ENCODE results near the gene NPAS3. TPM values are rescaled to one million over a fixed set of nuclear protein-coding genes. Genes with fewer than 3 reads are reported as not detected.

NPAS3 gene
- total RNA-seq, 1 experiment from 2014 or later = 0.35 TPM

DNA sequence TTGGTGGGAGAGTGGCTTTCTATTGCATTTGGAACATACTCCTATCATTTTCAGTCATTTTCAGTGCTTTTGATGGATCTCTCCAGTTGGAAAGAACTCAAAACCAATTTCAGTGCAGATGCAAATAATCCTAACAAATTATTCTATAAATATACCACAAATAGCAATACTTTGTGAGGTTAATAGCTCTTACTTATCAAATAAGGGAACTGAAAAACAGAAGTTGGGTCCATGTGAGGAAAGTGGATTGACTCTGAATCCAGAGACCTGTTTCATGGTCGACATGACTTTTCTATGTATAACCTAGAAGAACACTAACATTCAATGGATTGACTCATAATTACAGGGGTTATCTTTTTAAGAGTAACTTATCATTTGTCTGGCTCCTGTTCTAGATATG is 763.6 kb downstream of the NPAS3 start:
- Mint-ChIP-seq H3K27me3 (ENCODE audit: insufficient read depth, unreplicated experiment) (no peaks in the 10 kb centered on the region), H3K4me3 (ENCODE audit: unreplicated experiment) (no peak overlapping the region), H3K27ac (ENCODE audit: low read depth, unreplicated experiment) (no peak overlapping the region), H3K9me3 (ENCODE audit: unreplicated experiment) (no peaks in the 10 kb centered on the region), H3K36me3 (ENCODE audit: insufficient read depth, unreplicated experiment) (no peaks in the 10 kb centered on the region), H3K4me1 (ENCODE audit: insufficient read depth, unreplicated experiment) (no peaks in the 10 kb centered on the region)
- ChIA-PET CTCF (no interaction called here), POLR2A (no interaction called here)
- intact Hi-C loops (cut with micrococcal nuclease) = no loop called here
- no peak for DNase-seq (ENCODE audit: unreplicated experiment)
- BruUV-seq (replicated peaks) = no TSS peak
- TF ChIP-seq CTCF (IDR thresholded peaks at IDR 0.05; ENCODE audit: unreplicated experiment) = no peak

DNA sequence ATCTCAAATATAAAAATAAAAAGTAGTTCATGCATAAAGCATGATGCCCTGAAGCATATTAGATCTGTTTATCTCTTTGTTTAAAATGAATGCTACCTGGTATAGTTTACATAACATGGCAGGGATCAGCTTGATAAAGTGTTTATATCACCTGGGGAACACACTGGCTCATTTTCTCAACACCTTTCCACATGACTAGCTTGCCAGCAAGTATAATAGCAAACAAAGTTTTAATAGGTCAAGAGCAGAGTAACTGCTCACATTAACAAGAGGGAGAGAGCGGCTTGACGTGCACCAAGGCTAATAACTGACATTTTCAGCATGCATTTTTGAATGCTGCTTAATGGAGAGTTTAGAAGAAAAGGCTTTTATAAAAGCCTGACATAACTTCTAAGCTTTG is 765.8 kb downstream of the NPAS3 start:
- H3K4me3 Mint-ChIP-seq (ENCODE audit: unreplicated experiment) = no peak overlapping the region
- ChIA-PET CTCF (interaction anchor here (0.8 kb wide), 1 partner anchor 9 kb away, joined by 3 read pairs; no protein-coding TSS in a partner anchor), POLR2A (interaction anchor here (1.1 kb wide), 1 partner anchor 9 kb away, joined by 3 read pairs; no protein-coding TSS in a partner anchor)
- no peaks in the 10 kb centered on the region for H3K36me3 Mint-ChIP-seq (ENCODE audit: insufficient read depth, unreplicated experiment)
- DNase-seq (ENCODE audit: unreplicated experiment) = no peak
- no peaks in the 10 kb centered on the region for H3K4me1 Mint-ChIP-seq (ENCODE audit: insufficient read depth, unreplicated experiment)
- H3K9me3 Mint-ChIP-seq (ENCODE audit: unreplicated experiment) = no peaks in the 10 kb centered on the region
- intact Hi-C loops (cut with micrococcal nuclease) = no loop called here
- TF ChIP-seq CTCF (IDR thresholded peaks at IDR 0.05; ENCODE audit: unreplicated experiment) = no peak
- no TSS peak for BruUV-seq (replicated peaks)
- no peaks in the 10 kb centered on the region for H3K27me3 Mint-ChIP-seq (ENCODE audit: insufficient read depth, unreplicated experiment)
- no peak overlapping the region for H3K27ac Mint-ChIP-seq (ENCODE audit: low read depth, unreplicated experiment)

DNA sequence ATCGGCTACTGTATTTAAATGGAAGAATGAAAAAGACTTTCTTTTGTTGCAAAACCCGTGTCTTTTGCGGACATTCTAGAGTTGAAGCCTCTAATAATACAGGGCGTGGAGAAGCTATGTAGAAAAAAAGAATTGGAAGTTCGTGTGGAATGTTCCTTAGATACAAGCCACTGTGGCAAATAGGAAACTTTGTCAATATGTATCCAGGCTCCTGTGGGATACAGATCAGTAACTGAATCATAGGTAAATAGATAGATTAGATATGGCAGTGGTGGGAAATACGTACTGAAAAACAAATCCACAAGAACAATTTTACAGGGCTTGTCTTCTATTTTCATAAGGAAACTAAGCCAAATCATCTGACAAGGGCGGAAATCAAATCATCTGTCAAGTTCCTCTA is 766.8 kb downstream of the NPAS3 start:
- no peaks in the 10 kb centered on the region for H3K36me3 Mint-ChIP-seq (ENCODE audit: insufficient read depth, unreplicated experiment)
- H3K4me3 Mint-ChIP-seq (ENCODE audit: unreplicated experiment) = no peak overlapping the region
- no peaks in the 10 kb centered on the region for H3K9me3 Mint-ChIP-seq (ENCODE audit: unreplicated experiment)
- POLR2A ChIA-PET = no interaction called here
- H3K27me3 Mint-ChIP-seq (ENCODE audit: insufficient read depth, unreplicated experiment) = no peaks in the 10 kb centered on the region
- no peaks in the 10 kb centered on the region for H3K4me1 Mint-ChIP-seq (ENCODE audit: insufficient read depth, unreplicated experiment)
- no peak for DNase-seq (ENCODE audit: unreplicated experiment)
- intact Hi-C loops (cut with micrococcal nuclease) = no loop called here
- H3K27ac Mint-ChIP-seq (ENCODE audit: low read depth, unreplicated experiment) = no peak overlapping the region
- CTCF ChIA-PET = no interaction called here
- no peak for TF ChIP-seq CTCF (IDR thresholded peaks at IDR 0.05; ENCODE audit: unreplicated experiment)
- BruUV-seq (replicated peaks) = no TSS peak

DNA sequence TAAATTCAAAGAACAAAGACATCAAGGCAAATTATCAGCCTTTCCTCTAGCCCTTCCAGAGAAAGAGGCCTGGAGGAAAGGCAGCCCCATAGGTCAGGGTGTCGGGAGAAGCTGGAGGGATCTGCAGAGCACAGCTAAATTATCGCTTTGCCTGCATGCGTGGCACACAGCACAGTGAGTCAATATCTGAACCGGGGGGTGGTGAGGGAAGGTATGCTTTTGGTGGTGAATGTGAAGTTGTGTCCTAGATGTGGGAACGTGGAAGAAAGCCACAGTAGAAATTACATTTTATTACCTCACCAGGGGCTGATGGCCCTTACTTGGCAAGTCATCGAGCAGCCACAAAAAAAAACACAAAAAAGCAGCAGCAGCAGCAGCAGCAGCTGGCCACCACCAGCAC is 769.0 kb downstream of the NPAS3 start:
- TF ChIP-seq CTCF (IDR thresholded peaks at IDR 0.05; ENCODE audit: unreplicated experiment) = no peak
- Mint-ChIP-seq H3K27ac (ENCODE audit: low read depth, unreplicated experiment) (no peak overlapping the region), H3K4me3 (ENCODE audit: unreplicated experiment) (no peak overlapping the region), H3K4me1 (ENCODE audit: insufficient read depth, unreplicated experiment) (no peaks in the 10 kb centered on the region), H3K27me3 (ENCODE audit: insufficient read depth, unreplicated experiment) (no peaks in the 10 kb centered on the region), H3K9me3 (ENCODE audit: unreplicated experiment) (no peaks in the 10 kb centered on the region), H3K36me3 (ENCODE audit: insufficient read depth, unreplicated experiment) (no peaks in the 10 kb centered on the region)
- ChIA-PET POLR2A (no interaction called here), CTCF (interaction anchor here (0.7 to 1.0 kb wide), 2 partner anchors 24 to 36 kb away, joined by 3 read pairs; no protein-coding TSS in a partner anchor)
- no peak for DNase-seq (ENCODE audit: unreplicated experiment)
- no TSS peak for BruUV-seq (replicated peaks)
- intact Hi-C loops (cut with micrococcal nuclease) = no loop called here
